Gastroesophageal sphincter (tissue), 4 donors: ENCODE data around the gene THOP1. TPM values are rescaled to one million over a fixed set of nuclear protein-coding genes. Genes with fewer than 3 reads are reported as not detected.

Experiments
- ATAC-seq: fragments of 150-250 bp; one replicate; pipeline ENCODE4 v1.9.1; 2016; ENCODE audit warnings: mild to moderate bottlenecking, moderate library complexity
- H3K27ac ChIP-seq, 4 donors: fragments of 200-600 bp; sonication (generic) in 3 of 4; 1 replicate in 3 of 4; 2 replicates in 1 of 4; pipeline ENCODE4 v1.5.1; 2016 to 2019
- H3K27me3 ChIP-seq: fragments of 200-600 bp; sonication (generic); one replicate; pipeline ENCODE4 v1.5.1; 2019
- H3K36me3 ChIP-seq, 2 donors: fragments of 200-600 bp; sonication (generic); one replicate each; pipeline ENCODE4 v1.5.1; 2019; ENCODE audit warnings: control low read depth in 1 of 2
- H3K4me1 ChIP-seq, 3 donors: fragments of 200-600 bp; sonication (generic); 1 replicate in 2 of 3; 2 replicates in 1 of 3; pipeline ENCODE4 v1.5.1; 2016 to 2019; ENCODE audit warnings: control low read depth in 2 of 3
- H3K4me3 ChIP-seq, 2 donors: fragments of 200-600 bp; sonication (generic); one replicate each; pipeline ENCODE4 v1.5.1; 2019; ENCODE audit warnings: mild to moderate bottlenecking in 1 of 2, moderate library complexity in 1 of 2
- H3K9me3 ChIP-seq, 3 donors: fragments of 200-600 bp; sonication (generic); one replicate each; pipeline ENCODE4 v1.5.1; 2017 to 2019; ENCODE audit warnings: control low read depth in 2 of 3
- EP300 ChIP-seq: sonication (generic); formaldehyde crosslinking; IDR thresholded peaks from one replicate; pipeline ENCODE4 v1.6.1; 2017; ENCODE audit warnings: antibody characterized with exemption, mild to moderate bottlenecking
- POLR2A ChIP-seq, 2 donors: fragments of 450-650 bp; IDR thresholded peaks; one replicate each; pipeline ENCODE4 v1.6.1; 2017; ENCODE audit warnings: antibody characterized with exemption in 2 of 2, mild to moderate bottlenecking in 2 of 2, moderate library complexity in 1 of 2
- POLR2AphosphoS5 ChIP-seq: sonication (generic); formaldehyde crosslinking; IDR thresholded peaks from one replicate; pipeline ENCODE4 v1.6.1; 2017; ENCODE audit warnings: antibody characterized with exemption
- WGBS, 2 donors: methylation state at CpG; one replicate each; pipeline ENCODE4 v1.1.5; 2018; ENCODE audit warnings: low coverage in 1 of 2; 5-methylcytosine and 5-hydroxymethylcytosine counted together
- total RNA-seq, 4 donors: library from RNA; depleted of rRNA; stranded (reverse); fragments of >200 nt; gene quantifications; one replicate each; pipeline ENCODE4 v1.1.0, GENCODE V29; 2016
- TF ChIP-seq, protein P1 (sequence below), 4 experiments: fragments of 200-600 bp in 2 of 4; fragments of 450-650 bp in 2 of 4; sonication (generic) in 1 of 4; IDR thresholded peaks; one replicate each; pipeline ENCODE4 v1.5.1; 2017 to 2019; ENCODE audit warnings: antibody characterized with exemption in 4 of 4, mild to moderate bottlenecking in 2 of 4, moderate library complexity in 2 of 4

The THOP1 gene
- total RNA-seq, 4 donors from 2014 or later: 26.9 to 58.4 (median 38.7) TPM

DNA sequence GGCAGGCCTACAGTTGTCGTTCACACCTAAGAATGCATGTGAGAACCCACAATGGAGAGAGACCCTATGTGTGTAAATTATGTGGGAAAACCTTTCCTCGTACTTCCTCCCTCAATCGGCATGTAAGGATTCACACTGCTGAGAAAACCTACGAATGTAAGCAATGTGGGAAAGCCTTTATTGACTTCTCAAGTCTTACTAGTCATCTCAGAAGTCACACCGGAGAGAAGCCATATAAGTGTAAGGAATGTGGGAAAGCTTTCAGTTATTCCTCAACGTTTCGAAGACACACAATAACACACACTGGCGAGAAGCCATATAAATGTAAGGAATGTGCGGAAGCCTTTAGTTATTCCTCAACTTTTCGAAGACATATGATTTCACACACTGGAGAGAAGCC, 67.3 kb downstream of the THOP1 start:
- WGBS, 2 donors: 94 to 100% methylated on average over 6 to 7 of the region's 10 CpGs
- Histone ChIP-seq H3K36me3 (peaks cover 22 to 83% of the 10 kb centered on the region in 2 donors), H3K9me3 (peaks cover 0 to 100% (median 3%) of the 10 kb centered on the region in 3 donors), H3K27me3 (no peaks in the 10 kb centered on the region), H3K4me3 (no peak overlapping the region), H3K4me1 (no peaks in the 10 kb centered on the region), H3K27ac (no peak overlapping the region)
- no peak for ATAC-seq
- TF ChIP-seq POLR2AphosphoS5 (no peak), POLR2A (IDR thresholded peaks at IDR 0.05) (no peak), EP300 (no peak)
- TF ChIP-seq, protein P1, sequence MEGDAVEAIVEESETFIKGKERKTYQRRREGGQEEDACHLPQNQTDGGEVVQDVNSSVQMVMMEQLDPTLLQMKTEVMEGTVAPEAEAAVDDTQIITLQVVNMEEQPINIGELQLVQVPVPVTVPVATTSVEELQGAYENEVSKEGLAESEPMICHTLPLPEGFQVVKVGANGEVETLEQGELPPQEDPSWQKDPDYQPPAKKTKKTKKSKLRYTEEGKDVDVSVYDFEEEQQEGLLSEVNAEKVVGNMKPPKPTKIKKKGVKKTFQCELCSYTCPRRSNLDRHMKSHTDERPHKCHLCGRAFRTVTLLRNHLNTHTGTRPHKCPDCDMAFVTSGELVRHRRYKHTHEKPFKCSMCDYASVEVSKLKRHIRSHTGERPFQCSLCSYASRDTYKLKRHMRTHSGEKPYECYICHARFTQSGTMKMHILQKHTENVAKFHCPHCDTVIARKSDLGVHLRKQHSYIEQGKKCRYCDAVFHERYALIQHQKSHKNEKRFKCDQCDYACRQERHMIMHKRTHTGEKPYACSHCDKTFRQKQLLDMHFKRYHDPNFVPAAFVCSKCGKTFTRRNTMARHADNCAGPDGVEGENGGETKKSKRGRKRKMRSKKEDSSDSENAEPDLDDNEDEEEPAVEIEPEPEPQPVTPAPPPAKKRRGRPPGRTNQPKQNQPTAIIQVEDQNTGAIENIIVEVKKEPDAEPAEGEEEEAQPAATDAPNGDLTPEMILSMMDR (IDR thresholded peaks at IDR 0.05): no peak

DNA sequence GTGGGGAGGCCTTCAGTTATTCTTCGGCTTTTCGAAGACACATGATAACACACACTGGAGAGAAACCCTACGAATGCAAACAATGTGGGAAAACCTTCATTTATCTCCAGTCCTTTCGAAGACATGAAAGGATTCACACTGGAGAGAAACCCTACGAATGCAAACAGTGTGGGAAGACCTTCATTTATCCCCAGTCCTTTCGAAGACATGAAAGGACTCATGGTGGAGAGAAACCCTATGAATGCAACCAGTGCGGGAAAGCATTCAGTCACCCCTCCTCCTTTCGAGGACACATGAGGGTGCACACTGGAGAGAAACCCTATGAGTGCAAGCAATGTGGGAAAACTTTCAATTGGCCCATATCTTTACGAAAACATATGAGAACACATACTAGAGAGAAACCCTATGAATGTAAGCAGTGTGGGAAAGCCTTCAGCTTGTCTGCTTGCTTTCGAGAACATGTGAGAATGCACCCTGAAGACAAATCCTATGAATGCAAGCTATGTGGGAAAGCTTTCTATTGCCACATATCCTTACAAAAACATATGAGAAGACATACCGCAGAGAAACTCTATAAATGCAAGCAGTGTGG, 67.8 kb downstream of the THOP1 start:
- 93 to 96% methylated on average over 8 to 11 of the region's 11 CpGs for WGBS, 2 donors
- TF ChIP-seq EP300 (no peak), POLR2AphosphoS5 (no peak), POLR2A (IDR thresholded peaks at IDR 0.05) (no peak)
- TF ChIP-seq, protein P1 (IDR thresholded peaks at IDR 0.05): no peak
- no peak overlapping the region for H3K4me3 ChIP-seq
- no peaks in the 10 kb centered on the region for H3K27me3 ChIP-seq
- H3K27ac ChIP-seq: no peak overlapping the region
- ATAC-seq: no peak
- peaks cover 22 to 83% of the 10 kb centered on the region in 2 donors for H3K36me3 ChIP-seq
- no peaks in the 10 kb centered on the region for H3K4me1 ChIP-seq
- peaks cover 0 to 100% (median 3%) of the 10 kb centered on the region in 3 donors for H3K9me3 ChIP-seq

DNA sequence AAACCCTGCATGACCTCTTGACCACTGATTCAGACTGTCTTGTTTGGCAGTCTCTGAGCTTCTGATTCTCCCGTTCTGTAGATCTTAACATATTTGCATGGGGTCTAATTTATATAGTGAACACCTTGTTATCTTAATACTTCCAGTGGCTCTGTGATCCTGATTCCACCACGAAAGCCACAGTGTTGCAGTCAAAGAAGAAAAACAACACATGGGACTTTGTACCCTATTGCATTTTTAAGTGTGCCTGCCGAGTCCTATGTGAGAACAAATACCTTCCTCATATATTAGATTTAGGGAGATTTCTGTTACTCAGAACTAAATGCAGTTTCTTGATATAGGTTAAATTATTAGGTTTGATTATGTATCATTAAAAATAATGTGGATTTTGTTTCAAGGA, 69.5 kb downstream of the THOP1 start:
- Histone ChIP-seq H3K27ac (no peak overlapping the region), H3K4me3 (no peak overlapping the region), H3K27me3 (no peaks in the 10 kb centered on the region), H3K4me1 (no peaks in the 10 kb centered on the region), H3K36me3 (peaks cover 22 to 70% of the 10 kb centered on the region in 2 donors), H3K9me3 (peaks cover 0 to 100% (median 3%) of the 10 kb centered on the region in 3 donors)
- no peak for ATAC-seq
- no peak for TF ChIP-seq EP300
- TF ChIP-seq, protein P1 (IDR thresholded peaks at IDR 0.05): no peak
- TF ChIP-seq POLR2A (IDR thresholded peaks at IDR 0.05): no peak
- no peak for TF ChIP-seq POLR2AphosphoS5
- 89 to 93% methylated on average over 2 to 3 of the region's 3 CpGs for WGBS, 2 donors

DNA sequence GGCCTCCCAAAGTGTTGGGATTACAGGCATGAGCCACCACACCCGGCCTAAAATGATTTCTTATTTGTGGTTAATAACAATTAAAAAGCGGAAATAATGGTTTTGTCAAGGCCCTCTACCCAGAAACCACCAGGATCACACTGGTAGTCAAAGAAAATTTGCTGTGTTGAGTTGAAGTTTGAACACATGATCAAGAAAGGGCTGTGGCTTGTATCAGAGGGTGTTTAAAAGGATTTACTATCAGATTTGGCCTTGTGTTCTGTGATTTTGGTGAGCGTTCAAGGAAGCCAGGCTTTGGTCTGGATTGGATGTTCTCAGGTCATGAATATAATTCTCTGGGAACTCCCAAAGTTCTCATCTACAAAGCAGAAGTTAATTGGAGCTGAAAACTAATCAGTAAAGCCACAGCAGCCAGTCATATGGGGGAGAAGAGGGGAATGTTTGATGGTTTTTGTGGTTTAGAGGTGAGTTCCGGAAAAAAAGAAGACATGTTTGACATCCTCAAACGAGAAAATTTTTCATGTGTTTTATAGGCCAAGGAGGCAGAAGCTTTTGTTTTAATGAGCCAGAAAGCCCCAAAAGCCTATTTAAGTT, 71.3 kb downstream of the THOP1 start:
- TF ChIP-seq, protein P1 (IDR thresholded peaks at IDR 0.05): no peak
- TF ChIP-seq POLR2A (IDR thresholded peaks at IDR 0.05): no peak
- no peak for TF ChIP-seq EP300
- TF ChIP-seq POLR2AphosphoS5: no peak
- ATAC-seq: no peak
- H3K27ac ChIP-seq: no peak overlapping the region
- peaks cover 0 to 90% (median 3%) of the 10 kb centered on the region in 3 donors for H3K9me3 ChIP-seq
- no peaks in the 10 kb centered on the region for H3K27me3 ChIP-seq
- no peak overlapping the region for H3K4me3 ChIP-seq
- WGBS, 2 donors: 92 to 96% methylated on average over 4 to 5 of the region's 5 CpGs
- H3K4me1 ChIP-seq: no peaks in the 10 kb centered on the region
- H3K36me3 ChIP-seq: peaks cover 12 to 53% of the 10 kb centered on the region in 2 donors

DNA sequence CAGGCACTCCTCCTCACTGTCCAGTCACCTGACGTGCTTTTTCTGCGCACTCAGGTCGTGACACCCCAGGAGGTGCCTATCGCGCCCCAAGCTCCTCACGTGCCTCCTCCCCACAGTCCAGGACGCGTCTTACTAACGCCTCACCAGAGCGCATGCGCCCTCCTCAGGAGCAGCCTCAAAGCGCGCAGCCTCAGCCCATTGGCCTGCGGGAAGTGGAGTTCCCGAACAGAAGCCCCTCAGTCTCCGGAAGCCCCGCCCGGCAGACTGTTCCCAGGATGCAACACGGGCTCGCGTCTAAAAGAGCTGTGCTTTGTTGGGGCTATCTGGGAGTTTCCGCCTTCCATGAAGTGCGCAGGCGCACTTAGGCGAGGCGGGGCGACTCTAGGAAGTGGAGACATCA, 73.6 kb downstream of the THOP1 start:
- 52 to 60% methylated on average over 1 to 10 of the region's 27 CpGs for WGBS, 2 donors

More for the DNA sequence above, 73.6 kb downstream of the THOP1 start:
- Histone ChIP-seq H3K4me3 (no peak overlapping the region), H3K27ac (no peak overlapping the region), H3K9me3 (peaks cover 0 to 66% (median 0%) of the 10 kb centered on the region in 3 donors), H3K27me3 (no peaks in the 10 kb centered on the region), H3K36me3 (peaks cover 0 to 29% of the 10 kb centered on the region in 2 donors), H3K4me1 (no peaks in the 10 kb centered on the region)
- ATAC-seq: no peak
- TF ChIP-seq EP300 (no peak), POLR2AphosphoS5 (no peak), POLR2A (IDR thresholded peaks at IDR 0.05) (no peak)
- TF ChIP-seq, protein P1 (IDR thresholded peaks at IDR 0.05): no peak
